ENCODE measurements around the gene TDRD10. TPM values are rescaled to one million over a fixed set of nuclear protein-coding genes. Genes with fewer than 3 reads are reported as not detected.

TDRD10 gene
- total RNA-seq, 1 donor: not detected

DNA sequence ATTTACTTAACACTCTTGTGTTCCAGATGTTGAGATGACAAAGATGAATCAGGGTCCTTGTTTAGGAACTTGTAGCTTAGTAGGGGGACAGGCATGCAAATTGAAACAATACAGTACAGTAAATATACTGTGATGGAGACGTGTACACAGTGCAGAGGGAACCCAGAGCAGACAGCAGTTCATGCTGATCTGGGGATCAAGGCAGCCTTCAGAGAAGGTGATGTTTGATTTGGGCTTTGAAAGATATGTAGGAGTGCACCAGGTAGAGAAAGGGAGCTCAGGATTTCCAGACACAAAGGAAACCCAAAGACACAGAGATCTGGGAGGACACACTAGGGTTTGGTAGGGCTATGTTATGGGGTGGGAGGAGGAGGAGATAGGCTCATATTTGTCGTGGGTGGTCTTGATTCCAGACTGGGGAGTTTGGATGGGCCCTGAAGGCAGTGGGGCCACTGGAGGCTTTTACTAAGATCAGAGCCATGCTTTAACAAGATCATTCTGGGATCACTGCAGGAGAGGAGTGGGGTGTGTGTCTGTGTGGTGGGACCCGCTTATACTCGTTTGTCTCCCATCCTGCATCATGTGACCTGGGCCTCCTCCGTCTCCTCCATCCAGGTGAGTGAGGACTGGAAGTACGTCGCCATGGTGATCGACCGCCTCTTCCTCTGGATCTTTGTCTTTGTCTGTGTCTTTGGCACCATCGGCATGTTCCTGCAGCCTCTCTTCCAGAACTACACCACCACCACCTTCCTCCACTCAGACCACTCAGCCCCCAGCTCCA lies 73.3 kb downstream of the TDRD10 start:
- TF ChIP-seq, protein P1, sequence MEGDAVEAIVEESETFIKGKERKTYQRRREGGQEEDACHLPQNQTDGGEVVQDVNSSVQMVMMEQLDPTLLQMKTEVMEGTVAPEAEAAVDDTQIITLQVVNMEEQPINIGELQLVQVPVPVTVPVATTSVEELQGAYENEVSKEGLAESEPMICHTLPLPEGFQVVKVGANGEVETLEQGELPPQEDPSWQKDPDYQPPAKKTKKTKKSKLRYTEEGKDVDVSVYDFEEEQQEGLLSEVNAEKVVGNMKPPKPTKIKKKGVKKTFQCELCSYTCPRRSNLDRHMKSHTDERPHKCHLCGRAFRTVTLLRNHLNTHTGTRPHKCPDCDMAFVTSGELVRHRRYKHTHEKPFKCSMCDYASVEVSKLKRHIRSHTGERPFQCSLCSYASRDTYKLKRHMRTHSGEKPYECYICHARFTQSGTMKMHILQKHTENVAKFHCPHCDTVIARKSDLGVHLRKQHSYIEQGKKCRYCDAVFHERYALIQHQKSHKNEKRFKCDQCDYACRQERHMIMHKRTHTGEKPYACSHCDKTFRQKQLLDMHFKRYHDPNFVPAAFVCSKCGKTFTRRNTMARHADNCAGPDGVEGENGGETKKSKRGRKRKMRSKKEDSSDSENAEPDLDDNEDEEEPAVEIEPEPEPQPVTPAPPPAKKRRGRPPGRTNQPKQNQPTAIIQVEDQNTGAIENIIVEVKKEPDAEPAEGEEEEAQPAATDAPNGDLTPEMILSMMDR (IDR thresholded peaks at IDR 0.05; ENCODE audit: insufficient read depth, low read length): no peak
- no peak overlapping the region for H3K4me3 ChIP-seq (ENCODE audit: low read depth, low read length)
- no peak for DNase-seq (ENCODE audit: low read depth)

DNA sequence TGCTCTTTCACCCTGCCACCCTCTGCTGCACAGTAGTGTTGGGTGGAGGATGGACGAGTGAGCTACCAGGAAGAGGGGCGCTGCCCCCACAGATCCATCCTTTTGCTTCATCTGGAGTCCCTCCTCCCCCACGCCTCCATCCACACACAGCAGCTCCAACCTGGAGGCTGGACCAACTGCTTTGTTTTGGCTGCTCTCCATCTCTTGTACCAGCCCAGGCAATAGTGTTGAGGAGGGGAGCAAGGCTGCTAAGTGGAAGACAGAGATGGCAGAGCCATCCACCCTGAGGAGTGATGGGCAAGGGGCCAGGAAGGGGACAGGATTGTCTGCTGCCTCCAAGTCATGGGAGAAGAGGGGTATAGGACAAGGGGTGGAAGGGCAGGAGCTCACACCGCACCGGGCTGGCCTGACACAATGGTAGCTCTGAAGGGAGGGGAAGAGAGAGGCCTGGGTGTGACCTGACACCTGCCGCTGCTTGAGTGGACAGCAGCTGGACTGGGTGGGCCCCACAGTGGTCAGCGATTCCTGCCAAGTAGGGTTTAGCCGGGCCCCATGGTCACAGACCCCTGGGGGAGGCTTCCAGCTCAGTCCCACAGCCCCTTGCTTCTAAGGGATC lies 74.0 kb downstream of the TDRD10 start:
- no peak overlapping the region for H3K4me3 ChIP-seq (ENCODE audit: low read depth, low read length)
- no peak for DNase-seq (ENCODE audit: low read depth)
- TF ChIP-seq, protein P1 (IDR thresholded peaks at IDR 0.05; ENCODE audit: insufficient read depth, low read length): no peak

DNA sequence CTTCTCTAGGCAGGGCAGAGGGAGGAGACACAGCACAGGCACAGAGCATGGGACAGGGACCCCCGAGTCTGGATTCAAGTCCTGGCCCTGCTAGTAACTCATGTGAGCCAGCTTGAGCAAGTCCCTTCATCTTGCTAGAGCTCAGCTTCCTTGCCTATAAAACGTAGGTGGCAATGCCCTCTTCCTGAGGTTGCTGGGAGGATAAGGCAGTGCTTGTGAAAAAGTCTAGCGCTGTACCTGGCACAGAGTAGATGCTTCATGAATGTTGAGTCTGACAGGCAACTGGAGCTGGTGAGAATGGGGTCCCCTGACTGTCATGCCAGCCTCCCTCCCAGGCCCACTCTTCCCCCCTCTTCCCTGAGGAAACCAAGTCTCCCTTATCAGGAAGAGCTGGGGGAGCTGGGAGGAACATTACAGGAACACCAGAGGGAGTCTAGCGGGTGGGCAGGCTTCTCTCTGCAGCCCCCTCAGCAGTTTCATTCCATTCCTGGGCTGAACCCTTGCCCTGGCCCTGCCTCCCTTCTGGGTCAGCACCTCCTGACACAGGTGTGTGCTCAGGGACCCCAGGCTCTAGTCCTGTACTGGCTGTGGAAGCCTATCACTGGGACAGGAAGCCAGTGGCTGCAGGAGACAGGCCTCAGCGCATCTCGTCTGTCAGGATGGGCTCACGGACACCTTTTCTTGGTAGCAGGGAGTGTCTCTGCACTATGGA lies 75.5 kb downstream of the TDRD10 start:
- no peak for DNase-seq (ENCODE audit: low read depth)
- TF ChIP-seq, protein P1 (IDR thresholded peaks at IDR 0.05; ENCODE audit: insufficient read depth, low read length): no peak
- no peak overlapping the region for H3K4me3 ChIP-seq (ENCODE audit: low read depth, low read length)

DNA sequence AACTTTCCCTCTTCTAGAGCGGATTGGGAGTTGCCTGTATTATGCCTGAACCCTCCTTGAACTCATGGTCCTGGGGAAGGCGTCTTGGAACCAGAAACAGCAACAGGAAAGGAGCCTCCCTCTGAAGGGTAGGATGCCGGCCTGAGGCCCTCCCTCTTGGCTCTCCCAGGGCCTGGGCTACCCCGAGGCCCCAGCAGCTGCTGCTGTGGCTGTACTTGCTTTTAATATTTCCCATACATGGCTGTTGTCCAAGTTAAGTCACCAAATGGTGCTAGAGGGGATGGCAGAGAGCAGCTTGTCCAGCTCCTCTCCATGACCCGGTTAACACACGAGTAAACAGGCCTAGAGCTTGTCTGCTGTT lies 76.0 kb downstream of the TDRD10 start:
- TF ChIP-seq, protein P1 (IDR thresholded peaks at IDR 0.05; ENCODE audit: insufficient read depth, low read length): no peak
- no peak overlapping the region for H3K4me3 ChIP-seq (ENCODE audit: low read depth, low read length)
- no peak for DNase-seq (ENCODE audit: low read depth)

DNA sequence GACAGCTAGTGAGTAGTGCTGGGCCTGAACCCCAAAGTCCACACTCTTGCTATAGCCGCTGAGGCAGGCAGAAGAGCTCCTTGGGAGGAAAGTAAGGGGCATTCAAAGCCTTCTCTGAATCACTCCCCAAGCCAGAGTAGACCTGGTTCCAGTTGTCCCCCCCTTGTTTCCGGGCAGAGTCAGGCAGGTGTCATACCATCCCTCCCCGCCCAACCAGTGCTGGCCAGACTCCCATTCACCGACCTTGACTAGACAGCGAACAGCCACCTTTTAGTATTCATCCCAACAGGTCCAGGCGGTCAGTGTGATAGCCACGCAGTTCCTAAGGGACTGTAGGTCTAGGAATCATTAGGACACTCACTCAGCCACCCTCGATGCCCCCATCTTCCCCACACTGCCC lies 77.4 kb downstream of the TDRD10 start:
- DNase-seq (ENCODE audit: low read depth): no peak
- TF ChIP-seq, protein P1 (IDR thresholded peaks at IDR 0.05; ENCODE audit: insufficient read depth, low read length): no peak
- no peak overlapping the region for H3K4me3 ChIP-seq (ENCODE audit: low read depth, low read length)

DNA sequence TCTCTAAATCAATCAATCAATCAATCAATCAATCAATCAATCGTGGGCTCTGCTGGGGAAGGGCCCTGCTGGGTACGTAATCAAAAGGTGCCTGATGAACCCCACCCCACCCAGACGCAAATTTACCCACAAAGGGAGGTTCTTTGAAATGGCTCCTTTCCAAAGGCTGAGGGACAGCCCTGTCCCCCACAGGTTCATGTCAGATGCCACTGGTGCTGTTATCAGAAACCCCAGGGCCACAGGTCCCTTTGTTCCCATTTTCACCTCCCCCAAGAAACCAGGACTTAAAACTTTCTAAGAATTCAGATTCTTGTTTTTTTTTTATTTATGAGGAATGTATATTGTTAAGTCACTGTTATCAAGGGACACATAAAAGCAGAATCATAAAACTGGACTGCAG lies 79.7 kb downstream of the TDRD10 start:
- no peak overlapping the region for H3K4me3 ChIP-seq (ENCODE audit: low read depth, low read length)
- TF ChIP-seq, protein P1 (IDR thresholded peaks at IDR 0.05; ENCODE audit: insufficient read depth, low read length): no peak
- no peak for DNase-seq (ENCODE audit: low read depth)
